HepG2 (cell line): Measurements from ENCODE around the gene ACSM5. TPM values are rescaled to one million over a fixed set of nuclear protein-coding genes. Genes with fewer than 3 reads are reported as not detected.

Source experiments
- NR2C2 ChIP-seq: sonication (generic); formaldehyde crosslinking; IDR thresholded peaks from 2 replicates; pipeline ENCODE4 v1.4.0; 2020; ENCODE audit warnings: missing genetic modification reagents, mild to moderate bottlenecking, moderate library complexity, borderline replicate concordance
- RARG ChIP-seq: sonication (generic); formaldehyde crosslinking; IDR thresholded peaks from 2 replicates; pipeline ENCODE4 v1.4.0; 2020; ENCODE audit warnings: low read depth, mild to moderate bottlenecking, missing genetic modification reagents
- SYNCRIP ChIP-seq: fragments of 200-400 bp; formaldehyde crosslinking; IDR thresholded peaks from 2 replicates; pipeline ENCODE4 v1.6.1; 2018; ENCODE audit warnings: mild to moderate bottlenecking, low read depth, low read length; ENCODE audit not compliant: insufficient read depth
- ZFP36L1 ChIP-seq: sonication (generic); formaldehyde crosslinking; IDR thresholded peaks from 2 replicates; pipeline ENCODE4 v1.8.0; 2022; ENCODE audit warnings: mild to moderate bottlenecking, missing genetic modification reagents, moderate library complexity
- ZMAT3 ChIP-seq: sonication (generic); formaldehyde crosslinking; conservative IDR thresholded peaks from 2 replicates; pipeline ENCODE4 v1.7.0; 2021; ENCODE audit warnings: missing genetic modification reagents
- ZNF614 ChIP-seq: IDR thresholded peaks from 2 replicates; pipeline ENCODE4 v1.6.1; 2018; ENCODE audit warnings: missing biosample characterization, missing genetic modification reagents, inconsistent platforms, borderline replicate concordance
- ZNF672 ChIP-seq: sonication (generic); formaldehyde crosslinking; IDR thresholded peaks from 2 replicates; pipeline ENCODE4 v1.8.1; 2022; ENCODE audit warnings: missing genetic modification reagents
- ZNF879 ChIP-seq: sonication (generic); formaldehyde crosslinking; IDR thresholded peaks from 2 replicates; pipeline ENCODE4 v1.8.1; 2023; ENCODE audit warnings: missing genetic modification reagents
- polyA plus RNA-seq, 8 experiments: library from polyadenylated mRNA; depleted of rRNA in 3 of 8; stranded (reverse) in 7 of 8; unstranded in 1 of 8; fragments of >200 nt; fragmentation: Illumina TruSeq in 4 of 8; extraction: Trizol in 4 of 8; gene quantifications; 2 replicates each; pipeline versions ENCODE4 v1.2.1 to v1.2.3, GENCODE V29; 2011 to 2016; ENCODE audit warnings: low read depth in 4 of 8, missing spikeins in 1 of 8, mixed read lengths in 1 of 8; ENCODE audit not compliant: insufficient read depth in 1 of 8
- total RNA-seq, 5 experiments: library from RNA; depleted of rRNA; stranded (reverse); fragments of >200 nt; fragmentation: Illumina TruSeq; extraction: Trizol; gene quantifications; 2 replicates each; pipeline ENCODE4 v1.2.3, GENCODE V29; 2016; ENCODE audit warnings: low read depth in 1 of 5
- TF ChIP-seq, protein P1 (sequence below): sonication (generic); formaldehyde crosslinking; IDR thresholded peaks from 2 replicates; pipeline ENCODE4 v1.5.0; 2020; ENCODE audit warnings: mild to moderate bottlenecking, missing genetic modification reagents, borderline replicate concordance
- TF ChIP-seq, protein P2 (sequence below): IDR thresholded peaks from 2 replicates; pipeline ENCODE4 v1.6.1; 2016; ENCODE audit warnings: low read depth, missing genetic modification reagents, missing compliant biosample characterization
- TF ChIP-seq, protein P3 (sequence below): sonication (generic); formaldehyde crosslinking; IDR thresholded peaks from 2 replicates; pipeline ENCODE4 v1.4.0; 2020; ENCODE audit warnings: mild to moderate bottlenecking, low read depth, missing genetic modification reagents
- TF ChIP-seq, protein P4 (sequence below): sonication (generic); formaldehyde crosslinking; IDR thresholded peaks from 2 replicates; pipeline ENCODE4 v1.5.0; 2020; ENCODE audit warnings: mild to moderate bottlenecking, missing genetic modification reagents

ACSM5 gene
- total and polyA plus RNA-seq, 2 of the 13 experiments (the other 11 are each of a cell fraction or from before 2014, with no cell fraction given), result 9.1 to 15.0 TPM

DNA sequence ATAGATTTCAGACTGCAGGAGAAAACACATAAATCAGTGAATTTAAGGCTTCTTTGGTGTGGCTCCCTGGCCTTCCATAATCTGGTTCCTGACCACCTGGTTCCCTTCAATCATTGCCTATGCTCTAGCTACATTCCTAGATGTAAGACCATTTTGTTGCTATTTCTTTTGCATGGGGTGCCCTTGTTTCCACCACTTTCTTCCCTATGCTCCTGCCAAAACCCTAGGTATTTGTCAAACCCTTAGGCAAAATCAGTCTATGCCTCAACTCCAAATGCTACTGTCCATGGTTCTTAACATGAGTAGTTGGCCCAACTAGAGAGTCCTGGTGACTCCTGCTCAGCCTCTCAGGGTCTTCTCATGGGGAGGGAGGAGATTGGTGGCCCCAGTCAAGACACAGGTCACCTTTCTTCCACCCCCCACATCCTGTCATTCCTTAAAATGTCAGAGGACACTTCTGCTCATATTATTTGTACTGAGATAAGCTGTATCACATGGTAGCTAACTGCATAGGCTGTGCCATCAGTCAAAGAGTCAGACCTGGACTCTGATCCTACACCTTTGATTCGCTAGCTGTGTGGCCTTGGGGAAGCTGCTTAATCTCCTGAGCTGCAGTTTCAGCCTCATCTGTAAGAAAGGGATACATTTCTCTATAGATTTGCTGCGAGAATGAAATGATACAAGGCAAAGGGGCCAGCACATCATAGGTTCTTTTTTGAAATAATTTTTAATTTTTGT is 15.0 kb downstream of the ACSM5 start (continued):
- TF ChIP-seq, protein P1, sequence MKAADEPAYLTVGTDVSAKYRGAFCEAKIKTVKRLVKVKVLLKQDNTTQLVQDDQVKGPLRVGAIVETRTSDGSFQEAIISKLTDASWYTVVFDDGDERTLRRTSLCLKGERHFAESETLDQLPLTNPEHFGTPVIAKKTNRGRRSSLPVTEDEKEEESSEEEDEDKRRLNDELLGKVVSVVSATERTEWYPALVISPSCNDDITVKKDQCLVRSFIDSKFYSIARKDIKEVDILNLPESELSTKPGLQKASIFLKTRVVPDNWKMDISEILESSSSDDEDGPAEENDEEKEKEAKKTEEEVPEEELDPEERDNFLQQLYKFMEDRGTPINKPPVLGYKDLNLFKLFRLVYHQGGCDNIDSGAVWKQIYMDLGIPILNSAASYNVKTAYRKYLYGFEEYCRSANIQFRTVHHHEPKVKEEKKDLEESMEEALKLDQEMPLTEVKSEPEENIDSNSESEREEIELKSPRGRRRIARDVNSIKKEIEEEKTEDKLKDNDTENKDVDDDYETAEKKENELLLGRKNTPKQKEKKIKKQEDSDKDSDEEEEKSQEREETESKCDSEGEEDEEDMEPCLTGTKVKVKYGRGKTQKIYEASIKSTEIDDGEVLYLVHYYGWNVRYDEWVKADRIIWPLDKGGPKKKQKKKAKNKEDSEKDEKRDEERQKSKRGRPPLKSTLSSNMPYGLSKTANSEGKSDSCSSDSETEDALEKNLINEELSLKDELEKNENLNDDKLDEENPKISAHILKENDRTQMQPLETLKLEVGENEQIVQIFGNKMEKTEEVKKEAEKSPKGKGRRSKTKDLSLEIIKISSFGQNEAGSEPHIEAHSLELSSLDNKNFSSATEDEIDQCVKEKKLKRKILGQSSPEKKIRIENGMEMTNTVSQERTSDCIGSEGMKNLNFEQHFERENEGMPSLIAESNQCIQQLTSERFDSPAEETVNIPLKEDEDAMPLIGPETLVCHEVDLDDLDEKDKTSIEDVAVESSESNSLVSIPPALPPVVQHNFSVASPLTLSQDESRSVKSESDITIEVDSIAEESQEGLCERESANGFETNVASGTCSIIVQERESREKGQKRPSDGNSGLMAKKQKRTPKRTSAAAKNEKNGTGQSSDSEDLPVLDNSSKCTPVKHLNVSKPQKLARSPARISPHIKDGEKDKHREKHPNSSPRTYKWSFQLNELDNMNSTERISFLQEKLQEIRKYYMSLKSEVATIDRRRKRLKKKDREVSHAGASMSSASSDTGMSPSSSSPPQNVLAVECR, result peak; percentile 59; the same call in 1 of the 2 replicates
- TF ChIP-seq ZFP36L1 (CRISPR knock-in tag), result peak; percentile 61
- peak; percentile 73 for TF ChIP-seq NR2C2 (CRISPR knock-in tag)
- TF ChIP-seq, protein P2, sequence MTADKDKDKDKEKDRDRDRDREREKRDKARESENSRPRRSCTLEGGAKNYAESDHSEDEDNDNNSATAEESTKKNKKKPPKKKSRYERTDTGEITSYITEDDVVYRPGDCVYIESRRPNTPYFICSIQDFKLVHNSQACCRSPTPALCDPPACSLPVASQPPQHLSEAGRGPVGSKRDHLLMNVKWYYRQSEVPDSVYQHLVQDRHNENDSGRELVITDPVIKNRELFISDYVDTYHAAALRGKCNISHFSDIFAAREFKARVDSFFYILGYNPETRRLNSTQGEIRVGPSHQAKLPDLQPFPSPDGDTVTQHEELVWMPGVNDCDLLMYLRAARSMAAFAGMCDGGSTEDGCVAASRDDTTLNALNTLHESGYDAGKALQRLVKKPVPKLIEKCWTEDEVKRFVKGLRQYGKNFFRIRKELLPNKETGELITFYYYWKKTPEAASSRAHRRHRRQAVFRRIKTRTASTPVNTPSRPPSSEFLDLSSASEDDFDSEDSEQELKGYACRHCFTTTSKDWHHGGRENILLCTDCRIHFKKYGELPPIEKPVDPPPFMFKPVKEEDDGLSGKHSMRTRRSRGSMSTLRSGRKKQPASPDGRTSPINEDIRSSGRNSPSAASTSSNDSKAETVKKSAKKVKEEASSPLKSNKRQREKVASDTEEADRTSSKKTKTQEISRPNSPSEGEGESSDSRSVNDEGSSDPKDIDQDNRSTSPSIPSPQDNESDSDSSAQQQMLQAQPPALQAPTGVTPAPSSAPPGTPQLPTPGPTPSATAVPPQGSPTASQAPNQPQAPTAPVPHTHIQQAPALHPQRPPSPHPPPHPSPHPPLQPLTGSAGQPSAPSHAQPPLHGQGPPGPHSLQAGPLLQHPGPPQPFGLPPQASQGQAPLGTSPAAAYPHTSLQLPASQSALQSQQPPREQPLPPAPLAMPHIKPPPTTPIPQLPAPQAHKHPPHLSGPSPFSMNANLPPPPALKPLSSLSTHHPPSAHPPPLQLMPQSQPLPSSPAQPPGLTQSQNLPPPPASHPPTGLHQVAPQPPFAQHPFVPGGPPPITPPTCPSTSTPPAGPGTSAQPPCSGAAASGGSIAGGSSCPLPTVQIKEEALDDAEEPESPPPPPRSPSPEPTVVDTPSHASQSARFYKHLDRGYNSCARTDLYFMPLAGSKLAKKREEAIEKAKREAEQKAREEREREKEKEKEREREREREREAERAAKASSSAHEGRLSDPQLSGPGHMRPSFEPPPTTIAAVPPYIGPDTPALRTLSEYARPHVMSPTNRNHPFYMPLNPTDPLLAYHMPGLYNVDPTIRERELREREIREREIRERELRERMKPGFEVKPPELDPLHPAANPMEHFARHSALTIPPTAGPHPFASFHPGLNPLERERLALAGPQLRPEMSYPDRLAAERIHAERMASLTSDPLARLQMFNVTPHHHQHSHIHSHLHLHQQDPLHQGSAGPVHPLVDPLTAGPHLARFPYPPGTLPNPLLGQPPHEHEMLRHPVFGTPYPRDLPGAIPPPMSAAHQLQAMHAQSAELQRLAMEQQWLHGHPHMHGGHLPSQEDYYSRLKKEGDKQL (CRISPR knock-in tag), result peak; percentile 67; the same call in 1 of the 2 replicates
- TF ChIP-seq, protein P3, sequence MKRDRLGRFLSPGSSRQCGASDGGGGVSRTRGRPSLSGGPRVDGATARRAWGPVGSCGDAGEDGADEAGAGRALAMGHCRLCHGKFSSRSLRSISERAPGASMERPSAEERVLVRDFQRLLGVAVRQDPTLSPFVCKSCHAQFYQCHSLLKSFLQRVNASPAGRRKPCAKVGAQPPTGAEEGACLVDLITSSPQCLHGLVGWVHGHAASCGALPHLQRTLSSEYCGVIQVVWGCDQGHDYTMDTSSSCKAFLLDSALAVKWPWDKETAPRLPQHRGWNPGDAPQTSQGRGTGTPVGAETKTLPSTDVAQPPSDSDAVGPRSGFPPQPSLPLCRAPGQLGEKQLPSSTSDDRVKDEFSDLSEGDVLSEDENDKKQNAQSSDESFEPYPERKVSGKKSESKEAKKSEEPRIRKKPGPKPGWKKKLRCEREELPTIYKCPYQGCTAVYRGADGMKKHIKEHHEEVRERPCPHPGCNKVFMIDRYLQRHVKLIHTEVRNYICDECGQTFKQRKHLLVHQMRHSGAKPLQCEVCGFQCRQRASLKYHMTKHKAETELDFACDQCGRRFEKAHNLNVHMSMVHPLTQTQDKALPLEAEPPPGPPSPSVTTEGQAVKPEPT (CRISPR knock-in tag), result peak; percentile 68; the same call in 1 of the 2 replicates
- TF ChIP-seq, protein P4, sequence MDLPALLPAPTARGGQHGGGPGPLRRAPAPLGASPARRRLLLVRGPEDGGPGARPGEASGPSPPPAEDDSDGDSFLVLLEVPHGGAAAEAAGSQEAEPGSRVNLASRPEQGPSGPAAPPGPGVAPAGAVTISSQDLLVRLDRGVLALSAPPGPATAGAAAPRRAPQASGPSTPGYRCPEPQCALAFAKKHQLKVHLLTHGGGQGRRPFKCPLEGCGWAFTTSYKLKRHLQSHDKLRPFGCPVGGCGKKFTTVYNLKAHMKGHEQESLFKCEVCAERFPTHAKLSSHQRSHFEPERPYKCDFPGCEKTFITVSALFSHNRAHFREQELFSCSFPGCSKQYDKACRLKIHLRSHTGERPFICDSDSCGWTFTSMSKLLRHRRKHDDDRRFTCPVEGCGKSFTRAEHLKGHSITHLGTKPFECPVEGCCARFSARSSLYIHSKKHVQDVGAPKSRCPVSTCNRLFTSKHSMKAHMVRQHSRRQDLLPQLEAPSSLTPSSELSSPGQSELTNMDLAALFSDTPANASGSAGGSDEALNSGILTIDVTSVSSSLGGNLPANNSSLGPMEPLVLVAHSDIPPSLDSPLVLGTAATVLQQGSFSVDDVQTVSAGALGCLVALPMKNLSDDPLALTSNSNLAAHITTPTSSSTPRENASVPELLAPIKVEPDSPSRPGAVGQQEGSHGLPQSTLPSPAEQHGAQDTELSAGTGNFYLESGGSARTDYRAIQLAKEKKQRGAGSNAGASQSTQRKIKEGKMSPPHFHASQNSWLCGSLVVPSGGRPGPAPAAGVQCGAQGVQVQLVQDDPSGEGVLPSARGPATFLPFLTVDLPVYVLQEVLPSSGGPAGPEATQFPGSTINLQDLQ (CRISPR knock-in tag), result no peak
- TF ChIP-seq ZNF672 (CRISPR knock-in tag), result no peak
- peak; percentile 82 for TF ChIP-seq ZMAT3 (CRISPR knock-in tag)
- no peak for TF ChIP-seq SYNCRIP
- peak; percentile 99 for TF ChIP-seq ZNF614
- TF ChIP-seq ZNF879 (CRISPR knock-in tag), result no peak
- TF ChIP-seq RARG (CRISPR knock-in tag), result 0 out of 2 replicates have a peak, but pooled peaks have one; percentile 24
